ENCODE results near the gene MPC2. TPM values are rescaled to one million over a fixed set of nuclear protein-coding genes. Genes with fewer than 3 reads are reported as not detected.
"Not testable (repeated sequence)": the region's sequence is repeated elsewhere in the genome, so short reads cannot be mapped to it uniquely, and the experiment has no call there.

MPC2 gene
- total RNA-seq, 1 donor from 2014 or later = 49.4 TPM

- peak; percentile 62 for DNase-seq
Measured at GRCh38 chr1:167934426-167935215, 2.3 kb downstream of the MPC2 start.

GRCh38 chr1:167933788-167934187, 3.1 kb downstream of the MPC2 start:
- DNase-seq = no peak

- DNase-seq = no peak
Measured at GRCh38 chr1:167929725-167930124, 7.1 kb downstream of the MPC2 start.

GRCh38 chr1:167928919-167929318, 8.0 kb downstream of the MPC2 start:
- not testable (repeated sequence) for DNase-seq

- no peak for DNase-seq
Measured at GRCh38 chr1:167928457-167928852, 8.4 kb downstream of the MPC2 start.

GRCh38 chr1:167927046-167927754, 9.7 kb downstream of the MPC2 start:
- no peak for DNase-seq

- no peak for DNase-seq
Measured at GRCh38 chr1:167926486-167926997, 10.3 kb downstream of the MPC2 start.

GRCh38 chr1:167924543-167925231, 12.2 kb downstream of the MPC2 start:
- DNase-seq = no peak

- DNase-seq = no peak
Measured at GRCh38 chr1:167924102-167924501, 12.8 kb downstream of the MPC2 start.

- no peak for DNase-seq
Measured at GRCh38 chr1:167923324-167924056, 13.4 kb downstream of the MPC2 start.

GRCh38 chr1:167922611-167923074, 14.2 kb downstream of the MPC2 start:
- DNase-seq = no peak

- peak; percentile 11 for DNase-seq
Measured at GRCh38 chr1:167922023-167922422, 14.8 kb downstream of the MPC2 start.

- DNase-seq = no peak
Measured at GRCh38 chr1:167916766-167917511, 19.9 kb downstream of the MPC2 start.

GRCh38 chr1:167915569-167915968, 21.3 kb downstream of the MPC2 start:
- DNase-seq = no peak

- DNase-seq = no peak
Measured at GRCh38 chr1:167913895-167914496, 22.9 kb downstream of the MPC2 start, which contains the start of gene ADCY10. Gene ADCY10 (minus strand): TSS chr1:167914134. CDS start chr1:167905140, 8,994 bp downstream.

- no peak for DNase-seq
Measured at GRCh38 chr1:167912294-167912693, 24.6 kb downstream of the MPC2 start.

- DNase-seq = no peak
Measured at GRCh38 chr1:167911413-167911812, 25.5 kb downstream of the MPC2 start.

- no peak for DNase-seq
Measured at GRCh38 chr1:167910530-167910929, 26.3 kb downstream of the MPC2 start.

- no peak for DNase-seq
Measured at GRCh38 chr1:167909691-167910180, 27.1 kb downstream of the MPC2 start.

GRCh38 chr1:167905671-167906070, 31.2 kb downstream of the MPC2 start:
- peak; percentile 13 for DNase-seq
